ENCODE measurements around the gene CDY2A. TPM values are rescaled to one million over a fixed set of nuclear protein-coding genes. Genes with fewer than 3 reads are reported as not detected.

The CDY2A gene
- total RNA-seq, 1 donor from 2014 or later, result not detected

Other genes with a start within 250 kb of the CDY2A start
- not detected in 2 replicates for gene CDY2B, start 145.6 kb upstream of the CDY2A start, total RNA-seq (ENCODE audit: low replicate concordance)